Measurements from ENCODE around the gene PKMYT1.
A peak's percentile ranks its signal among the peaks of the same experiment; 100 is the strongest.

Gene PKMYT1

DNA sequence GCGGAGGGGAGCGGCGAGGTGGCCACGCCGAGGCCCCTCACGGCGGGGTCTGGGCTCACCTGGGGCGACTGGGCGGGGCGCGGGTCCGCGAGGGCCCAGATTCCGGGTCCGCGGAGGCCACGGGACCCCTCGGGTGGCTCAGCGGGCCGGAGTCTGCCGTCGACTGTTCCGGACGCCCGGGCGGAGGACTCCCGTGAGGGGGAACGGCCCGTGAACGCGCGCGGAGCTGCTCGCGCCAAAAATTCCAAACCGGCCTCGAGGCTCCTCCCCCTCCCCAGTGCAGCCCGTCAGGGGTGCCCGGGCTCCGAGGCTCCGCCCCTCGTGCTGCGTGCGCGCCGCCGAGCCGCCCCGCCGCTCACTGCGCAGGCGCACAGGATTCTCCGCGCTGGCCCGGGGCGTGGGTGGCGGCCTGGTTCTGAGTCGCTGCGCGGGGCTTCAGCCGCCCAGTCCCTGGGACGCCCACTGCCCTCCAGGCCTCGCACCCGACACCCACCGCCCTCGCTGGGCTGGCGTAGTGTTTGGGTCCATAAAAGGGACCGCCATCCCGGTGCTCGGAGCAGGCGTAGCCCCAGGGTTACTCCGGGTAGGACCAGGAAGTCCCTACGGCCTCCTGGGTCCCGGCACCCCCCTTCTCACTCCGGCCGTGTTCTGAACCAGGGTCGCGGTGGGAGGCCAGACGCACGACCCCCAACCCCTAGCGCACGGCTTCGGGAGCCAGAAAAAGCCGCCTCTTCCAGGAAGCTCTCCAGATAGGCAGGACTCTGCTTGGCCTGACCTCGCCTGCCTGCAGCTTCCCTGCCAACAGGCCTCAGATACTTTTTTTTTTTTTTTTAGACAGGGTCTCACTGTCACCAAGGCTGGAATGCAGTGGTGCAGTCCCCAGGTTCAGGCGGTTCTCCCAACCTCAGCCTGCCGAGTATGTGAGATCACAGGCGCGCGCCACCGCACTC is at the start of gene PKMYT1:
Gene PKMYT1 (minus strand): TSS at position 220 of the 950 bp plus-strand sequence. CDS start 789 bp downstream, outside the sequence.
- Mint-ChIP-seq H3K27me3 (ENCODE audit: low read depth) (peaks cover 7% of the 10 kb centered on the region), H3K9me3 (no peaks in the 10 kb centered on the region), H3K27ac (peak within 1 kb of the TSS; percentile 83), H3K4me3 (peak within 1 kb of the TSS; percentile 91), H3K36me3 (ENCODE audit: low read depth) (peaks cover 1% of the 10 kb centered on the region), H3K4me1 (ENCODE audit: low read depth) (peaks cover 12% of the 10 kb centered on the region)

DNA sequence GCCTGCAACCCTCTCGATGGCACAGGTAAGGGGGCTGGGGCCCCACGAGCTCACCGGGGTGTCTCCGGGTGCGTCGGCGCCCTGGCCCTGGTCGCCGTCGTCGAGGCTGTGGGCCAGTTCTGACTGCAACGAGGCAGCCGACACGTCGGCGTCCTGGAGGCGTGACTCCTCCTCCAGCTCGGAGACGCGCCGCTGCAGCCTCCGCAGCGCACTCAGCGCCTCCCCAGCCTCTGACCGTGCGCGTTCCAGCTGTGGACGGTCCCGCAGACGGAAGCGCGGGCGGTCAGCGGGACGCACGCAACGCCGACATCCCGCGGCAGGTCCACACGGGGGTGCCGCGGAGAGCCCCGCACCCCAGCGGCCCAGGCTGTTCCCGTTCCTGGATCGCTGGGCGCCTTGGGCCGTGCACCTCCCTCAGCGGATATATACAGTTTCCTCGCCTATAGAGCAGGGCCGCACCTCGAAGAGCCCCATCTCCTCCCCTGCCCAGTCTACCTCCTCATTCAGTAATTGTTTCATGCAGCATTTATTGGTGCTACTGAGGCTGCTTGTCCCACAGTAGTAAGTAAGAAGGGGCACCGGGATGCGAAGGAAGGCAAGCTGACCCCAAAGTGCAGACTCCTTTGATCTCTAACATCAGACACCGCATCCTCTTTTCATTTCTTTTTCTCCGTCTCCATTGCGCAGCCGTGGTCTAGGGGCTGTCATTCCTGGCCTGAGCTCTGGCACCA is 49.4 kb upstream of the PKMYT1 start:
- Mint-ChIP-seq H3K4me3 (peak overlapping the region; percentile 82), H3K4me1 (ENCODE audit: low read depth) (peaks cover 26% of the 10 kb centered on the region), H3K27me3 (ENCODE audit: low read depth) (peaks cover 30% of the 10 kb centered on the region), H3K27ac (peak overlapping the region; percentile 89), H3K9me3 (no peaks in the 10 kb centered on the region), H3K36me3 (ENCODE audit: low read depth) (peaks cover 2% of the 10 kb centered on the region)

- H3K36me3 Mint-ChIP-seq (ENCODE audit: low read depth) = peaks cover 4% of the 10 kb centered on the region
- H3K4me3 Mint-ChIP-seq = peak overlapping the region; percentile 82
- peaks cover 23% of the 10 kb centered on the region for H3K27me3 Mint-ChIP-seq (ENCODE audit: low read depth)
- H3K27ac Mint-ChIP-seq = no peak overlapping the region
- no peaks in the 10 kb centered on the region for H3K9me3 Mint-ChIP-seq
- H3K4me1 Mint-ChIP-seq (ENCODE audit: low read depth) = peaks cover 27% of the 10 kb centered on the region
Observed at GRCh38 chr16:3028716-3029319, 48.6 kb upstream of the PKMYT1 start.

DNA sequence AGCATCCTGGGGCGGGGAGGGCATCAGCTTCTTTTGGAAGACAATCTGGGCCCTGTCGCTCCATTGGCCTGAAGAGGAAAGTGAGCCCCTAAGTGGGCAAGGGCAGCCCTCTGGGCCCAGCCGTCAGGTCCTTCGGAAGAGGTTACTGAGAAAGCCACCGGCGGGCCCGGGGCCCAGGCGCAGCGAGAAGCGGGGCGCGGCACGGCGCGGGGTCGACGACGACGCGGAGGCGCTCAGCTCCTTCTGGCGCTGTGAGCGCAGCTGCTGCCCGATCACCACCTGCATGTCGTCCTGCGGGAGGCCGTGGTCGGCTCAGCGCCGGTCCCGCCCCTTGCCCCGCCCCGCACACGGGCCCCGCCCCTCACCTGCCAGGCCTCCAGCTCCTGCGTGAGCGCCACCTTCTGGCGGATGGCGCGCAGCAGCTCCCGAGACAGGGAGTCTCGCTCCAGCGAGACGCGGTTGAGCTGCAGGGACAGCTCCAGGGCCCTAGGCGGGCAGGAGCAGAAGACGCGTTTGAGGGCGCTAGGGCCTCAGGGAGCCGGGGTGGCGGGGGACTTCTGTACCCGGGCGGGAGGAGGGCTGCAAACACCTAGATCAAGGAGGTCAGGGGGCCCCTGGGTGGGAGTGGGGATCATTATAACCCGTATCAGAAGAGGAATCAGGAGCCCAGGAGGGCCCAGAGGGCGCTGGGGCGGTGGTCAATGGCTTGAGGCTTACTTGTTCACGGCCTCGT is 47.9 kb upstream of the PKMYT1 start:
- Mint-ChIP-seq H3K27me3 (ENCODE audit: low read depth) (peaks cover 17% of the 10 kb centered on the region), H3K36me3 (ENCODE audit: low read depth) (peaks cover 4% of the 10 kb centered on the region), H3K27ac (no peak overlapping the region), H3K9me3 (no peaks in the 10 kb centered on the region), H3K4me3 (no peak overlapping the region), H3K4me1 (ENCODE audit: low read depth) (peaks cover 25% of the 10 kb centered on the region)

GRCh38 chr16:3027489-3027795 is 47.2 kb upstream of the PKMYT1 start:
- no peak overlapping the region for H3K4me3 Mint-ChIP-seq
- no peaks in the 10 kb centered on the region for H3K9me3 Mint-ChIP-seq
- no peak overlapping the region for H3K27ac Mint-ChIP-seq
- peaks cover 10% of the 10 kb centered on the region for H3K27me3 Mint-ChIP-seq (ENCODE audit: low read depth)
- peaks cover 4% of the 10 kb centered on the region for H3K36me3 Mint-ChIP-seq (ENCODE audit: low read depth)
- peaks cover 27% of the 10 kb centered on the region for H3K4me1 Mint-ChIP-seq (ENCODE audit: low read depth)

DNA sequence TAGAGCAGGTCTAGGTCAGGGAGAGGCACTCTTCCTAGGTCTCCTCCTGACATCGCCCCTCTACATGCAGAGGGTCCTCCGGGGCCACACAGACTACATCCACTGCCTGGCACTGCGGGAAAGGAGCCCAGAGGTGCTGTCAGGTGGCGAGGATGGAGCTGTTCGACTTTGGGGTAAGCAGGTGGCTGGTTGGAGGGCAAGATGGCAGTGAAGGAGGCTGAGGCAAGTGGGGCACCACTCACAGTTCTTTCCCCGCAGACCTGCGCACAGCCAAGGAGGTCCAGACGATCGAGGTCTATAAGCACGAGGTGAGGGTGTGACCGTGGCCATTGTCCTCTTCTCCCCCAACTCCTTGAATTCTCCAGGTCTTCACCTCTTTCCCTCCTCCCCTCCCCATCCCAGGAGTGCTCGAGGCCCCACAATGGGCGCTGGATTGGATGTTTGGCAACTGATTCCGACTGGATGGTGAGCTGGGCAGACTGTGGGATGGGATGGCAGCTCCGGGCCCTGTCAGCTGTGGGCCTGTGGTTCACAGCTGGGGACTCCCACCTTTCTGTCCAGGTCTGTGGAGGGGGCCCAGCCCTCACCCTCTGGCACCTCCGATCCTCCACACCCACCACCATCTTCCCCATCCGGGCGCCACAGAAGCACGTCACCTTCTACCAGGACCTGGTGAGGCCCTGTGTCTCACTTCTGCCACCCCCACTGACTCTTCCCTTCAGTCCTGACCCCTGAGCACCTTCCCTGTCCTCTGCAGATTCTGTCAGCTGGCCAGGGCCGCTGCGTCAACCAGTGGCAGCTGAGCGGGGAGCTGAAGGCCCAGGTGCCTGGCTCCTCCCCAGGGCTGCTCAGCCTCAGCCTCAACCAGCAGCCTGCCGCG is 46.6 kb upstream of the PKMYT1 start:
- Mint-ChIP-seq H3K27me3 (ENCODE audit: low read depth) (peaks cover 4% of the 10 kb centered on the region), H3K4me3 (no peak overlapping the region), H3K4me1 (ENCODE audit: low read depth) (peaks cover 31% of the 10 kb centered on the region), H3K36me3 (ENCODE audit: low read depth) (peaks cover 4% of the 10 kb centered on the region), H3K27ac (no peak overlapping the region), H3K9me3 (no peaks in the 10 kb centered on the region)

DNA sequence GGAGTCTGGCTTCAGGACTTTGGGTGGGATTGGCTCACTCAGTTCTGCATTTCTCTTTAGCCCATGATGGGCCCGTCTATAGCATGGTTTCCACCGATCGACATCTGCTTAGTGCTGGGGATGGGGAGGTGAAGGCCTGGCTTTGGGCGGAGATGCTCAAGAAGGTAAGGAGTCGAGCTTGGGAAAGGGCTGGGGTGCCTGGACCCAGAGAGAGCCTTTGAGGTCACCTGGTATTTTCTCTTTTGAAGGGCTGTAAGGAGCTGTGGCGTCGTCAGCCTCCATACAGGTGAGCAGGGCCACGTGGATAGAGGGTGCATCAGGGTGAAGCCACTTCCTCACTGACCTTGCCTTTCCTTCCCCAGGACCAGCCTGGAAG is 45.7 kb upstream of the PKMYT1 start:
- H3K27ac Mint-ChIP-seq = no peak overlapping the region
- H3K9me3 Mint-ChIP-seq = no peaks in the 10 kb centered on the region
- H3K4me3 Mint-ChIP-seq = no peak overlapping the region
- peaks cover 4% of the 10 kb centered on the region for H3K36me3 Mint-ChIP-seq (ENCODE audit: low read depth)
- peaks cover 39% of the 10 kb centered on the region for H3K4me1 Mint-ChIP-seq (ENCODE audit: low read depth)
- no peaks in the 10 kb centered on the region for H3K27me3 Mint-ChIP-seq (ENCODE audit: low read depth)

DNA sequence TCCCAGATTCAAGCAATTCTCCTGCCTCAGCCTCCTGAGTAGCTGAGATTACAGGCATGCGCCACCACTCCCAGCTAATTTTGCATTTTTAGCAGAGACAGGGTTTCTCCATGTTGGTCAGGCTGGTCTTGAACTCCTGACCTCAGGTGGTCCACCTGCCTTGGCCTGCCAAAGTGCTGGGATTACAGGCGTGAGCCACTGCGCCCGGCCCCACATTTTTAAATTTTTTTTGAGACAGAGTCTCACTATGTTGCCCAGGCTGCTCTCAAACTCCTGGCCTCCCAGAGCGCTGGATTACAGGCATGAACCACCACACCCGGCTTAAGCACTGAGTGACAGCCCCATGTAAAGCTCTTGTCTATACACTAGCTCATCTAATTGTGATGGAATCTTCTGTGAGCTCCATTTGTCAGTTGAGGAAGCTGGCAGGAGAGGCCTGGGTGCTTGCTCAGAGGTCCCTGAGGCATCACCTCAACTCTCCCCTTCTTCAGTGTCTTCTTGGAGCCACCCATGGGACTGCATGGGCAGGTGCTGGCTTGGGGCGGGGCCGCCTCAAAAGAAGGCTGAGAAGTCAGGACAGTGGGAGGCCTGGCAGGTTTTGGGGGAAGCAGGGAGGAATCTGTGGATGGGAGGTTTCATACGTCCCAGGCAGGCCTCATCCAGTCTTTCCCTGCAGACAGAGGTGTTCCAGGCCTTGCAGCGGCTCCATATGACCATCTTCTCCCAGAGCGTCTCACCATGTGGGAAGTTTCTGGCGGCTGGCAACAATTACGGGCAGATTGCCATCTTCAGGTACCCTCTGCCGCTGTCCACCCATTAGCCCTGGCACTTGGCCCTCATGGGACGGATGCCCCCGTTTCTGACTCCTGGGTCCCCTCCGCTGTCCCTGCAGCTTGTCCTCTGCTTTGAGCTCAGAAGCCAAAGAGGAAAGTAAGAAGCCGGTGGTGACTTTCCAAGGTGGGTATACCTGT is 45.1 kb upstream of the PKMYT1 start:
- Mint-ChIP-seq H3K9me3 (no peaks in the 10 kb centered on the region), H3K27ac (no peak overlapping the region)

DNA sequence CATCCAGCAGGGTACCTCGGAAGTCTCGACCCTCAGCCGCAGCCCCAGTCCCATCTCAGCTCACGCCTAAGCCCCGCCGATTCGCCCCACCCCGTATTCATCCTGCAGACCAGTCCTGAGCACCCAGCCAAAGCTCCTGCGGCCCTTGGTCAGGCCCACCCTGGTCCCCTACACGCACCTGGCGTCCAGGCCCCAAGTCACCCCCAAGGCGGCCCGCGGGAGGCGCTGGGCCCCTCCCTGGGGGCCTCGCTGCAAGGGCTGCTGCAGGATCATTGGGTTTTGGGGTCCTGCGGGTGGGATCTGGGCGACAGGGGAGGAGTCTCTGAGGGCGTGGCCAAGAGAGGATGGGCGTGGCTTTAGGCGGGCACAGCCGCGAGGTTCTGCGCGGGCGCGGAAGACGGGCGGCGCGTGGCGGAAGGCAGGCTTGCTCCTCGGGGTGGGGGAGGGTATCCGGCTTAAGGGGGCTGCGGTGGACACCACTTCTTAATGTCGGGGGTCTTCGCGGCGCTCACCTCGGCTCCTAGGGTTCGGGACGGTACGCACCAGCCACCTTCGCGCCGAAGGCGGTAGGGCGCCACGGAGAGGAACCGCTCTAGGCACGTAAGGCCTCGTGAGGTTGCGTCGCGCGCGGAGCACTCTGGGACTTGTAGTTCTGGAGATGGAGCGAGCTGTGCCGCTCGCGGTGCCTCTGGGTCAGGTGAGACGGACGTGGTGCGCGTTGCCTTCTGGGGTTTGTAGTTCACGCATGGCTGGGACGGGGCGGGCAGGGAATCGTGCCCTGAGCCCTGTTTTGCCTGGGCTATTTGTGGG is 43.6 kb upstream of the PKMYT1 start, which contains the start of the genes HCFC1R1 and THOC6:
Gene HCFC1R1 (minus strand): TSS at position 274 of the 810 bp plus-strand sequence. CDS start 1 bp downstream, at position 273.
Gene THOC6 (plus strand): TSS at position 367 of the 810 bp plus-strand sequence. CDS start 292 bp downstream, at position 659.
- Mint-ChIP-seq H3K4me3 (peak within 1 kb of the TSS; percentile 87), H3K36me3 (ENCODE audit: low read depth) (peaks cover 4% of the 10 kb centered on the region), H3K9me3 (no peaks in the 10 kb centered on the region), H3K27ac (peak within 1 kb of the TSS; percentile 91), H3K27me3 (ENCODE audit: low read depth) (no peaks in the 10 kb centered on the region), H3K4me1 (ENCODE audit: low read depth) (peaks cover 35% of the 10 kb centered on the region)

More for the DNA sequence above, 45.1 kb upstream of the PKMYT1 start:
- Mint-ChIP-seq H3K4me1 (ENCODE audit: low read depth) (peaks cover 41% of the 10 kb centered on the region), H3K36me3 (ENCODE audit: low read depth) (peaks cover 4% of the 10 kb centered on the region), H3K4me3 (no peak overlapping the region), H3K27me3 (ENCODE audit: low read depth) (no peaks in the 10 kb centered on the region)

DNA sequence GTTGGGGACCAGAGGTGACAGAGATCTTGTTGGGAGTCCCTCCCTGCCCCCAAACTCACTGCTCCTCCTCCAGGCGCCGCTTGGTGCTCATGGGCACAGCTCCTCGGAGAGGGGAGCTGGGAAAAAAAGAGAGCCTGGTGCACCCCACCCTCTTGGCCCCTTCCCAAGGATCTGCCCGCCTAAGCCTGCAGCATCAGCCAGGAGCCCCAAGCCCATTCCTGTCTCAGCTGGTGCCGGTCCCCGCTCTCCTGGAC is 43.1 kb upstream of the PKMYT1 start:
- Mint-ChIP-seq H3K27ac (peak overlapping the region; percentile 91), H3K9me3 (no peaks in the 10 kb centered on the region), H3K36me3 (ENCODE audit: low read depth) (peaks cover 4% of the 10 kb centered on the region), H3K27me3 (ENCODE audit: low read depth) (peaks cover 5% of the 10 kb centered on the region), H3K4me1 (ENCODE audit: low read depth) (peaks cover 36% of the 10 kb centered on the region), H3K4me3 (peak overlapping the region; percentile 87)

GRCh38 chr16:3022684-3023414 is 42.6 kb upstream of the PKMYT1 start:
- Mint-ChIP-seq H3K4me3 (peak overlapping the region; percentile 87), H3K27me3 (ENCODE audit: low read depth) (peaks cover 6% of the 10 kb centered on the region), H3K9me3 (no peaks in the 10 kb centered on the region), H3K36me3 (ENCODE audit: low read depth) (peaks cover 4% of the 10 kb centered on the region), H3K4me1 (ENCODE audit: low read depth) (peaks cover 36% of the 10 kb centered on the region), H3K27ac (peak overlapping the region; percentile 91)
